Endothelial cell of umbilical vein (primary cell): ENCODE results near the gene TARP.
"Not testable (repeated sequence)": the region's sequence is repeated elsewhere in the genome, so short reads cannot be mapped to it uniquely, and the experiment has no call there.

Source experiments
- BruUV-seq: library from RNA; stranded (reverse); fragments of 400-500 nt; replicated peaks from 2 replicates; lab custom pipeline; 2021; lab: Mats Ljungman, UMichigan
- CTCF ChIA-PET: fragments of 300-600, 350-600 bp; sonication (Branson Sonifier 250); formaldehyde crosslinking; loops from one replicate; lab custom pipeline; 2021; ENCODE audit warnings: antibody characterized with exemption, inconsistent platforms; lab: Charles Lee
- POLR2A ChIA-PET: fragments of 300-600, 350-600 bp; sonication (Branson Sonifier 250); formaldehyde crosslinking; loops from one replicate; lab custom pipeline; 2021; ENCODE audit warnings: antibody characterized with exemption, inconsistent platforms; lab: Charles Lee
- DNase-seq: peaks from one replicate; pipeline ENCODE4 v3.0.0-alpha.2; 2011; ENCODE audit warnings: low read depth, low spot score
- FAIRE-seq: peaks from 2 replicates; lab custom pipeline; 2011; peaks lifted over from hg19 to GRCh38; lab: Jason Lieb, UNC
- H2AFZ ChIP-seq: 2 replicates; pipeline ENCODE4 v1.6.0; 2012; ENCODE audit warnings: low read depth, low read length, control low read depth, inconsistent platforms
- H3K27ac ChIP-seq: 2 replicates; pipeline ENCODE4 v1.5.1; 2011; ENCODE audit warnings: low read depth, mild to moderate bottlenecking, control low read depth, low read length, moderate library complexity; ENCODE audit not compliant: insufficient read depth
- H3K27me3 ChIP-seq, 2 experiments: 2 replicates each; pipeline versions ENCODE4 v1.6.0 to v1.6.1; 2011; ENCODE audit warnings: low read length in 2 of 2, mixed read lengths in 1 of 2; ENCODE audit not compliant: control insufficient read depth in 2 of 2, insufficient read depth in 2 of 2
- H3K36me3 ChIP-seq, 2 experiments: 2 replicates in 1 of 2; 3 replicates in 1 of 2; pipeline ENCODE4 v1.5.1; 2011; ENCODE audit warnings: low read length in 2 of 2, mild to moderate bottlenecking in 1 of 2, moderate library complexity in 1 of 2; ENCODE audit not compliant: control insufficient read depth in 2 of 2, insufficient read depth in 2 of 2; ENCODE audit errors: extremely low read depth in 1 of 2
- H3K4me1 ChIP-seq: 3 replicates; pipeline ENCODE4 v1.5.1; 2011; ENCODE audit warnings: mild to moderate bottlenecking, low read length; ENCODE audit not compliant: control insufficient read depth, insufficient read depth; ENCODE audit errors: extremely low read depth
- H3K4me2 ChIP-seq: 2 replicates; pipeline ENCODE4 v1.6.1; 2011; ENCODE audit warnings: low read length, control low read depth, mixed read lengths; ENCODE audit not compliant: insufficient read depth
- H3K4me3 ChIP-seq, 3 experiments: fragments of 200-600 bp in 1 of 3; sonication (generic), shearing (Covaris generic) in 1 of 3; replicated peaks in 1 of 3; 2 replicates each; pipeline ENCODE4 v1.5.1; 2011 to 2016; ENCODE audit warnings: control low read depth in 3 of 3, low read length in 3 of 3, mild to moderate bottlenecking in 2 of 3, inconsistent platforms in 1 of 3, low read depth in 1 of 3, moderate library complexity in 1 of 3; ENCODE audit not compliant: insufficient read depth in 1 of 3
- H3K79me2 ChIP-seq: 2 replicates; pipeline ENCODE4 v1.6.0; 2012; ENCODE audit warnings: low read length, inconsistent platforms; ENCODE audit not compliant: control insufficient read depth, insufficient read depth
- H3K9ac ChIP-seq: replicated peaks from 2 replicates; pipeline ENCODE3; 2011; ENCODE audit warnings: low read length, control low read depth; ENCODE audit not compliant: insufficient read depth; ENCODE audit errors: extremely low read depth
- H3K9me1 ChIP-seq: replicated peaks from 3 replicates; pipeline ENCODE4 v1.6.0; 2011; ENCODE audit warnings: mild to moderate bottlenecking, low read length; ENCODE audit not compliant: control insufficient read depth, insufficient read depth; ENCODE audit errors: extremely low read depth
- H3K9me3 ChIP-seq: replicated peaks from 2 replicates; pipeline ENCODE4 v1.5.1; 2012; ENCODE audit warnings: low read length, inconsistent platforms; ENCODE audit not compliant: control insufficient read depth, insufficient read depth
- H4K20me1 ChIP-seq: replicated peaks from 2 replicates; pipeline ENCODE3; 2011; ENCODE audit warnings: mild to moderate bottlenecking, low read length; ENCODE audit not compliant: control insufficient read depth, insufficient read depth; ENCODE audit errors: extremely low read depth
- FOS ChIP-seq: IDR thresholded peaks from 2 replicates; pipeline ENCODE4 v1.6.1; 2011; ENCODE audit warnings: mild to moderate bottlenecking, low read length, moderate library complexity, borderline replicate concordance; ENCODE audit not compliant: insufficient read depth
- GATA2 ChIP-seq: IDR thresholded peaks from 2 replicates; pipeline ENCODE4 v1.7.0; 2011; ENCODE audit warnings: low read depth, mild to moderate bottlenecking, moderate library complexity, mixed read lengths, low read length; ENCODE audit not compliant: insufficient read length, insufficient read depth
- dilution Hi-C: fragments of 300-500 bp; cut with MboI; formaldehyde crosslinking; loops from one replicate; pipeline ENCODE4 v1.15.0; 2019; ENCODE audit warnings: low sequenced_read_pairs; ENCODE audit not compliant: extremely low pct_ligation_motif_present
- intact Hi-C: fragments of 100-400 bp; cut with micrococcal nuclease; formaldehyde crosslinking; loops from one replicate; pipeline ENCODE4 v1.10.0; 2022

Gene TARP

DNA sequence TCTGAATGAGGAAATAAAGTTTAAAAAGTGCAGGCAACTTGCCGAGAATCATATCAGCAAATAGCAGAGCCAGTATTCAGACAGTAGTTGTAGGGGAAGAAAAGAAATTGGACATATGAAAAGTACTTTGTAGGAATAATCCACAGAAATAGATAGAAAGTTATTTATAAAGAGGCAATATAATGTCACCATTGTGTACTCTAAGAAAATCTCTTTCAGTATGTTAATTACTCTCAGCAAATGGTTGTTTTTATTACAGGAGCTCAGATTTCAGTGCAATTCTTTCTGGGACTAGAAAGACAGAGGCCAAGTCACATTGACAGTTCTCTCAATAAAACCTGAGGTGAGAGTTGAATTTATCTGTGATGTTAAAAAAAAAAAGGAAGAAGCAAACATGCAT is 10.2 kb downstream of the TARP start:
- H3K4me3 ChIP-seq, H4K20me1 ChIP-seq, POLR2A ChIA-PET, H3K9me1 ChIP-seq, dilution Hi-C loops, H3K9ac ChIP-seq, H3K4me2 ChIP-seq, CTCF ChIA-PET, H3K79me2 ChIP-seq, H2AFZ ChIP-seq, BruUV-seq, H3K9me3 ChIP-seq, H3K27ac ChIP-seq, DNase-seq, H3K27me3 ChIP-seq, intact Hi-C loops, H3K4me1 ChIP-seq, H3K36me3 ChIP-seq, FAIRE-seq: not testable (repeated sequence)

DNA sequence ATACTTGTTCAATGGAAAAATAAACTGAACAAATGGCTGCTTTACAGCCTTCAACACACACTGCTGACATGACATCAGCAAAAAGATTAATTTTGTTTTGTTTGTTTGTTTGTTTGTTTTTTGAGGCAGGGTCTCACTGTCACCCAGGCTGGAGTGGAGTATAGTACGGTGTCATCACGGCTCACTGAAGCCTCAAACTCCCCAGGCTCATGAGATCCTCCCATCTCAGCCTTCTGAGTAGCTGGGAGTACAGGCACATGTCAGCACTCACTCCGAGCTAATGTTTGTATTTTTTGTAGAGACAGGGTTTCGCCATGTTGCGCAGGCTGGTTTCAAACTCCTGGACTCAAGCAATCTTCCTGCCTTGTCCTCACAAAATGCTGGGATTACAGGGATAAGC is 10.9 kb downstream of the TARP start:
- CTCF ChIA-PET, result no interaction called here
- dilution Hi-C loops, result no loop called here
- FAIRE-seq, result peak; percentile 35

DNA sequence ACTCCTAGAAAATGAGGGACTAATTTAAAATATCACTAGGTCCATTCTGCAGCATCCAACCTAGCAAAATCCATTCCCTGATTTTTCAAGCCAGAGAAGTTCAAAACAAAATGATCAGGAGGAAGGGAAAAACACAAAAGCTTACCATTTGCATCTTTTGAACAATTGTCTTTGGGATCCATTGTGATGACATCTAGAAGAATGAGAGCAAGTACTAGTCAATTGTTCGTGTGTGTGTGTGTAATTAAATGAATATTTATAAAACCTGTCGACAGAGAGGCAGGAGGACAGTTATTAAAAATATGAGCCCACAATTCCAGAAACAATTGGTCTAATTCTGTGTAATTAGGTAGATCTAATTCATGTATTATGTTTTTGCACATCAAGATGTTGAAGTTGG is 11.4 kb downstream of the TARP start:
- intact Hi-C loops, H3K9me3 ChIP-seq, H3K9ac ChIP-seq, DNase-seq, H3K9me1 ChIP-seq, FAIRE-seq, H3K4me2 ChIP-seq, H2AFZ ChIP-seq, H3K27me3 ChIP-seq, H3K79me2 ChIP-seq, dilution Hi-C loops, H3K4me3 ChIP-seq, H3K4me1 ChIP-seq, POLR2A ChIA-PET, CTCF ChIA-PET, H3K36me3 ChIP-seq, H4K20me1 ChIP-seq, BruUV-seq, H3K27ac ChIP-seq: not testable (repeated sequence)

More for the DNA sequence above, 10.9 kb downstream of the TARP start:
- Histone ChIP-seq H3K27me3 (no peaks in the 10 kb centered on the region), H3K9me1 (no peaks in the 10 kb centered on the region), H3K4me2 (no peak overlapping the region), H2AFZ (no peak overlapping the region), H3K4me1 (no peaks in the 10 kb centered on the region), H3K27ac (no peak overlapping the region), H4K20me1 (no peaks in the 10 kb centered on the region), H3K9me3 (no peaks in the 10 kb centered on the region), H3K79me2 (no peaks in the 10 kb centered on the region), H3K36me3 (no peaks in the 10 kb centered on the region), H3K9ac (no peak overlapping the region), H3K4me3 (no peak overlapping the region)
- TF ChIP-seq FOS, result no peak
- TF ChIP-seq GATA2, result no peak
- DNase-seq, result no peak
- no TSS peak for BruUV-seq
- POLR2A ChIA-PET, result no interaction called here
- intact Hi-C loops, result no loop called here

DNA sequence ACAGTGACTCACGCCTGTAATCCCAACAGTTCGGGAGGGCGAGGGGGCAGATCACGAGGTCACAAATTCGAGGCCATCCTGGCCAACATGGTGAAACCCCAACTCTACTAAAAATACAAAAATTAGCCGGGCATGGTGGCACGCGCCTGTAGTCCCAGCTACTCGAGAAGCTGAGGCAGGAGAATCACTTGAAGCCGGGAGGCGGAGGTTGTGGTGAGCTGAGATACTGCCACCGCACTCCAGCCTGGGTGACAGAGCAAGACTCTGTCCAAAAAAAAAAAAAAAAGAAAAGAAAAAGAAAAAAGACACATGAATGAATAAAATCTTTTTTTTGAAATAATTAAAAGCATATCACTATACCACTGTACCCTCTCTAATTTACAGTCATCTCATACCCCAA is 11.8 kb downstream of the TARP start:
- CTCF ChIA-PET, POLR2A ChIA-PET, H3K27ac ChIP-seq, DNase-seq, H3K79me2 ChIP-seq, H3K9me3 ChIP-seq, H3K4me3 ChIP-seq, H2AFZ ChIP-seq, intact Hi-C loops, H3K9ac ChIP-seq, dilution Hi-C loops, FAIRE-seq, H3K9me1 ChIP-seq, BruUV-seq, H3K27me3 ChIP-seq, H3K4me2 ChIP-seq, H3K36me3 ChIP-seq, H3K4me1 ChIP-seq, H4K20me1 ChIP-seq: not testable (repeated sequence)
